Measurements from ENCODE around the gene TRIM29. TPM values are rescaled to one million over a fixed set of nuclear protein-coding genes. Genes with fewer than 3 reads are reported as not detected.

Gene TRIM29
- total and polyA plus RNA-seq, 10 of the 15 experiments (the other 5 are each of a cell fraction or from before 2014, with no cell fraction given) = 0.08 to 0.67 (median 0.26) TPM; not detected in 5

DNA sequence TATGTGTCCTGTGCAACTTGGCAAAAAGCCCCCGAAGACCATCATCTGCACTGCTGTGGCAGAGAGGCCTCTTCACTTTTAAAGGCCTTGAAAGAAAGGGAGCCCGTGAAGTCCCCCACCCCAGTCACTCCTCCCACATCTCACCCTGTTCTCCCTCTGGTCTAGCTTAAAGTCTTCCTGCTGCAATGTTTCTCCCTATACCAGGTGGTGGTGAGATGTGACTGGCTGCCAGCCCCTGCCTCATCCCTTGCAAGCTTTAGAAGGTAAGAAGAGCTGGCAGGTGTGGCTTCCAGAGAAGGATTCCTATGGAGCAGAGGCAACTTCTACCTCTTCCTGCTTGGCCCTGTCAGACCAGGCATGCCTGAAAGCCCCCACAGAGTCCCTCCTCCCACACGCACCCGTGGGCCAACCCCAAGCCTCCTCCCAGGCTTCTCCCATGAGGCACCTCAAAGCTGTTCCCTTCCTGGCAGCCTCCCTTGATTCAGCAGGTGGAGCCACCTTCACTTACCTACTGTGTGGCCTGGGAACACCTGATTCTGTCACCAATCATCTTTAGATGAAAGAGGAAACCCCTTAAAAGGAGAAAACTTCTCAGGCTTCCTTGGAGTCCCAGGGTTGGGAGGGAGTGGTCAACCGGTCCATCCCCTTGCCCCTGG, 4.0 kb upstream of the TRIM29 start:
- POLR2A ChIA-PET = no interaction called here
- no peaks in the 10 kb centered on the region for H4K20me1 ChIP-seq (ENCODE audit: control insufficient read depth, insufficient read depth)
- no peak overlapping the region for H3K4me2 ChIP-seq (ENCODE audit: control insufficient read depth, insufficient read depth)
- H3K27me3 ChIP-seq (replicated peaks in 1 of 2; ENCODE audit: control insufficient read depth in 2 of 2, insufficient read depth in 2 of 2, low read length in 1 of 2) = peaks cover 10 to 14% of the 10 kb centered on the region in 2 experiments
- ATAC-seq (no peak), FAIRE-seq (no peak), DNase-seq (ENCODE audit: low read depth, low spot score) (no peak)
- no TSS peak for BruUV-seq (replicated peaks)
- TF ChIP-seq PAX5 (IDR thresholded peaks at IDR 0.05; ENCODE audit: borderline replicate concordance, low read depth, low read length) (no peak), POLR2A (IDR thresholded peaks at IDR 0.05; ENCODE audit: low read depth, low read length) (no peak), ZNF622 (IDR thresholded peaks at IDR 0.05) (no peak), SUZ12 (IDR thresholded peaks at IDR 0.05; ENCODE audit: unreplicated experiment) (no peak), SMC3 (IDR thresholded peaks at IDR 0.05; ENCODE audit: borderline replicate concordance, low read length) (no peak), RB1 (IDR thresholded peaks at IDR 0.05; ENCODE audit: borderline replicate concordance) (no peak), CHD1 (IDR thresholded peaks at IDR 0.05; ENCODE audit: low read depth, low read length) (no peak), SIN3A (IDR thresholded peaks at IDR 0.05; ENCODE audit: low read depth, low read length) (no peak), FOXK2 (IDR thresholded peaks at IDR 0.05) (no peak), KDM1A (IDR thresholded peaks at IDR 0.05; ENCODE audit: borderline replicate concordance) (no peak), KAT2A (conservative IDR thresholded peaks at IDR 0.05; ENCODE audit: control insufficient read depth, low read depth, low read length) (no peak), RAD51 (IDR thresholded peaks at IDR 0.05) (no peak), SREBF1 (IDR thresholded peaks at IDR 0.05; ENCODE audit: low read length) (no peak), IRF4 (IDR thresholded peaks at IDR 0.05; ENCODE audit: low read depth, low read length) (no peak), EZH2 (IDR thresholded peaks at IDR 0.05; ENCODE audit: borderline replicate concordance, control insufficient read depth, low read depth, low read length) (no peak)
- TF ChIP-seq, protein P1, sequence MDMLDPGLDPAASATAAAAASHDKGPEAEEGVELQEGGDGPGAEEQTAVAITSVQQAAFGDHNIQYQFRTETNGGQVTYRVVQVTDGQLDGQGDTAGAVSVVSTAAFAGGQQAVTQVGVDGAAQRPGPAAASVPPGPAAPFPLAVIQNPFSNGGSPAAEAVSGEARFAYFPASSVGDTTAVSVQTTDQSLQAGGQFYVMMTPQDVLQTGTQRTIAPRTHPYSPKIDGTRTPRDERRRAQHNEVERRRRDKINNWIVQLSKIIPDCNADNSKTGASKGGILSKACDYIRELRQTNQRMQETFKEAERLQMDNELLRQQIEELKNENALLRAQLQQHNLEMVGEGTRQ (IDR thresholded peaks at IDR 0.05; ENCODE audit: borderline replicate concordance, low read depth, low read length) = no peak
- TF ChIP-seq, protein P2, sequence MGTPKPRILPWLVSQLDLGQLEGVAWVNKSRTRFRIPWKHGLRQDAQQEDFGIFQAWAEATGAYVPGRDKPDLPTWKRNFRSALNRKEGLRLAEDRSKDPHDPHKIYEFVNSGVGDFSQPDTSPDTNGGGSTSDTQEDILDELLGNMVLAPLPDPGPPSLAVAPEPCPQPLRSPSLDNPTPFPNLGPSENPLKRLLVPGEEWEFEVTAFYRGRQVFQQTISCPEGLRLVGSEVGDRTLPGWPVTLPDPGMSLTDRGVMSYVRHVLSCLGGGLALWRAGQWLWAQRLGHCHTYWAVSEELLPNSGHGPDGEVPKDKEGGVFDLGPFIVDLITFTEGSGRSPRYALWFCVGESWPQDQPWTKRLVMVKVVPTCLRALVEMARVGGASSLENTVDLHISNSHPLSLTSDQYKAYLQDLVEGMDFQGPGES (IDR thresholded peaks at IDR 0.05) = no peak
- TF ChIP-seq, protein P3, sequence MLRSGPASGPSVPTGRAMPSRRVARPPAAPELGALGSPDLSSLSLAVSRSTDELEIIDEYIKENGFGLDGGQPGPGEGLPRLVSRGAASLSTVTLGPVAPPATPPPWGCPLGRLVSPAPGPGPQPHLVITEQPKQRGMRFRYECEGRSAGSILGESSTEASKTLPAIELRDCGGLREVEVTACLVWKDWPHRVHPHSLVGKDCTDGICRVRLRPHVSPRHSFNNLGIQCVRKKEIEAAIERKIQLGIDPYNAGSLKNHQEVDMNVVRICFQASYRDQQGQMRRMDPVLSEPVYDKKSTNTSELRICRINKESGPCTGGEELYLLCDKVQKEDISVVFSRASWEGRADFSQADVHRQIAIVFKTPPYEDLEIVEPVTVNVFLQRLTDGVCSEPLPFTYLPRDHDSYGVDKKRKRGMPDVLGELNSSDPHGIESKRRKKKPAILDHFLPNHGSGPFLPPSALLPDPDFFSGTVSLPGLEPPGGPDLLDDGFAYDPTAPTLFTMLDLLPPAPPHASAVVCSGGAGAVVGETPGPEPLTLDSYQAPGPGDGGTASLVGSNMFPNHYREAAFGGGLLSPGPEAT (IDR thresholded peaks at IDR 0.05; ENCODE audit: low read depth) = no peak
- TF ChIP-seq, protein P4, sequence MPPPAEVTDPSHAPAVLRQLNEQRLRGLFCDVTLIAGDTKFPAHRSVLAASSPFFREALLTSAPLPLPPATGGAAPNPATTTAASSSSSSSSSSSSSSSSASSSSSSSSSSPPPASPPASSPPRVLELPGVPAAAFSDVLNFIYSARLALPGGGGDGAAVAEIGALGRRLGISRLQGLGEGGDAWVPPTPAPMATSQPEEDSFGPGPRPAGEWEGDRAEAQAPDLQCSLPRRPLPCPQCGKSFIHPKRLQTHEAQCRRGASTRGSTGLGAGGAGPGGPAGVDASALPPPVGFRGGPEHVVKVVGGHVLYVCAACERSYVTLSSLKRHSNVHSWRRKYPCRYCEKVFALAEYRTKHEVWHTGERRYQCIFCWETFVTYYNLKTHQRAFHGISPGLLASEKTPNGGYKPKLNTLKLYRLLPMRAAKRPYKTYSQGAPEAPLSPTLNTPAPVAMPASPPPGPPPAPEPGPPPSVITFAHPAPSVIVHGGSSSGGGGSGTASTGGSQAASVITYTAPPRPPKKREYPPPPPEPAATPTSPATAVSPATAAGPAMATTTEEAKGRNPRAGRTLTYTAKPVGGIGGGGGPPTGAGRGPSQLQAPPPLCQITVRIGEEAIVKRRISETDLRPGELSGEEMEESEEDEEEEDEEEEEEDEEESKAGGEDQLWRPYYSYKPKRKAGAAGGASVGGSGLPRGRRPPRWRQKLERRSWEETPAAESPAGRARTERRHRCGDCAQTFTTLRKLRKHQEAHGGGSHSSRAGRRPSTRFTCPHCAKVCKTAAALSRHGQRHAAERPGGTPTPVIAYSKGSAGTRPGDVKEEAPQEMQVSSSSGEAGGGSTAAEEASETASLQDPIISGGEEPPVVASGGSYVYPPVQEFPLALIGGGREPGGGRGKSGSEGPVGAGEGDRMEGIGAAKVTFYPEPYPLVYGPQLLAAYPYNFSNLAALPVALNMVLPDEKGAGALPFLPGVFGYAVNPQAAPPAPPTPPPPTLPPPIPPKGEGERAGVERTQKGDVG (CRISPR knock-in tag; IDR thresholded peaks at IDR 0.05) = no peak
- H3K36me3 ChIP-seq (ENCODE audit: control insufficient read depth in 2 of 2, insufficient read depth in 2 of 2, low read length in 1 of 2) = no peaks in the 10 kb centered on the region
- intact Hi-C loops (cut with micrococcal nuclease; ENCODE audit: unreplicated experiment) = no loop called here
- CTCF ChIA-PET = interaction anchor here (0.6 to 1.1 kb wide), 2 partner anchors 249 to 476 kb away, joined by 3 to 4 read pairs; no protein-coding TSS in a partner anchor
- H3K9me3 ChIP-seq (replicated peaks; ENCODE audit: control insufficient read depth, insufficient read depth, low read length) = no peaks in the 10 kb centered on the region
- no peak overlapping the region for H3K4me3 ChIP-seq
- H3K4me1 ChIP-seq (ENCODE audit: control insufficient read depth, insufficient read depth, low read length) = no peaks in the 10 kb centered on the region
- no peak overlapping the region for H3K27ac ChIP-seq (ENCODE audit: control insufficient read depth, insufficient read depth)
- H3K9ac ChIP-seq (ENCODE audit: control insufficient read depth, insufficient read depth, low read length) = no peak overlapping the region
- WGBS (ENCODE audit: insufficient coverage, insufficient replicate concordance, low lambda C conversion rate, missing lambda C conversion rate) = 22% methylated on average over 5 of the region's 5 CpGs
- in situ Hi-C loops (cut with MboI) = no loop called here
- SMC1A ChIA-PET (ENCODE audit: uncharacterized antibody, unreplicated experiment) = no interaction called here
- no peak overlapping the region for H2AFZ ChIP-seq (ENCODE audit: control insufficient read depth, low read depth, low read length)
- RAD21 ChIA-PET (ENCODE audit: unreplicated experiment) = no interaction called here
- H3K79me2 ChIP-seq (ENCODE audit: control insufficient read depth, insufficient read depth, low read length) = no peaks in the 10 kb centered on the region
